ENCODE data around the gene ANKEF1. TPM values are rescaled to one million over a fixed set of nuclear protein-coding genes. Genes with fewer than 3 reads are reported as not detected.
A peak's percentile ranks its signal among the peaks of the same experiment; 100 is the strongest.
"Not testable (repeated sequence)": the region's sequence is repeated elsewhere in the genome, so short reads cannot be mapped to it uniquely, and the experiment has no call there.

ANKEF1 gene
- total RNA-seq, 2 experiments from 2014 or later: 1.3 TPM

DNA sequence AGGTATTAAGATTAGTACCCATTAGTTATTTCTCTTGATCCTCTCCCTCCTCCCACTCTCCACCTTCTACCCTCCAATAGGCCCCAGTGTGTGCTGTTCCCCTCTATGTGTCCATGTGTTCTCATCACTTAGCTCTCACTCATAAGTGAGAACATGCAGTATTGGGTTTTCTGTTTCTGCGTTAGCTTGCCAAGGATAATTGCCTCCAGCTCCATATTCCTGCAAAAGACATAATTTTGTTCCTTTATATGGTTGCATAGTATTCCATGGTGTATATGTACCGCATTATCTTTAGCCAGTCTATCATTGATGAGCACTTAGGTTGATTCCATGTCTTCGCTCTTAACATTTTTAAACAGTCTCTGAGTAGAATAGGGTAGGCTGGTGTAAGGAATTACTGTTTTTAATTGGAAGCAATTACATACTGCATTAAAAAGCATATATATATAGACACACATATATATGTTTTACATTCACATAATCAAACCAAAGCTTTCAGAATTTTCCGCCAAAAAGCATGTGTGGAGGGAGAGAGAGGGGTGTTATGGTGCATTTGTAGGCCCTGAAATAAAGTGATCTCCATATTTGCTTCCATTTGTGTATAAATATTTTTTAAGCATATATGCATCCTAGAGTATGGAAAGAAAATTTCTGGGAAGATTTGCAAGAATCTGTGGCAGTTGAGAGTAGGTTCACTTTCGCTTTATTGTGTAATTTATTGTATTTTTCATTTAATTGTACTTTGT, 709 bp upstream of the ANKEF1 start:
- peaks cover 12% of the 10 kb centered on the region for H3K27me3 Mint-ChIP-seq
- H3K4me1 Mint-ChIP-seq (ENCODE audit: low read depth): peaks cover 30% of the 10 kb centered on the region
- no peak for DNase-seq
- Histone ChIP-seq H3K4me3 (ENCODE audit: low read length) (peak overlapping the region; percentile 17), H3K4me1 (ENCODE audit: insufficient read depth, low read length) (peaks cover 13% of the 10 kb centered on the region), H3K27me3 (ENCODE audit: control insufficient read depth in 1 of 2, insufficient read depth in 2 of 2, low read length in 2 of 2) (no peaks in the 10 kb centered on the region), H3K9me3 (ENCODE audit: control insufficient read depth in 1 of 2, insufficient read depth in 1 of 2, low read length in 2 of 2) (no peaks in the 10 kb centered on the region), H3K36me3 (ENCODE audit: insufficient read depth, low read length) (peaks cover 4% of the 10 kb centered on the region), H3K27ac (ENCODE audit: low read depth in 1 of 2, low read length in 2 of 2) (no peak overlapping the region)
- ChIA-PET POLR2A (interaction anchor here (2.9 kb wide), 1 partner anchor 400 kb away, joined by 21 read pairs; the partner anchor contains the start of genes MKKS and SLX4IP), CTCF (interaction anchor here (1.3 kb wide), 2 partner anchors 394 to 401 kb away, joined by 4 to 5 read pairs; partner anchors contain the start of gene SLX4IP)
- peaks cover 28% of the 10 kb centered on the region for H3K36me3 Mint-ChIP-seq (ENCODE audit: low read depth)
- TF ChIP-seq, protein P1, sequence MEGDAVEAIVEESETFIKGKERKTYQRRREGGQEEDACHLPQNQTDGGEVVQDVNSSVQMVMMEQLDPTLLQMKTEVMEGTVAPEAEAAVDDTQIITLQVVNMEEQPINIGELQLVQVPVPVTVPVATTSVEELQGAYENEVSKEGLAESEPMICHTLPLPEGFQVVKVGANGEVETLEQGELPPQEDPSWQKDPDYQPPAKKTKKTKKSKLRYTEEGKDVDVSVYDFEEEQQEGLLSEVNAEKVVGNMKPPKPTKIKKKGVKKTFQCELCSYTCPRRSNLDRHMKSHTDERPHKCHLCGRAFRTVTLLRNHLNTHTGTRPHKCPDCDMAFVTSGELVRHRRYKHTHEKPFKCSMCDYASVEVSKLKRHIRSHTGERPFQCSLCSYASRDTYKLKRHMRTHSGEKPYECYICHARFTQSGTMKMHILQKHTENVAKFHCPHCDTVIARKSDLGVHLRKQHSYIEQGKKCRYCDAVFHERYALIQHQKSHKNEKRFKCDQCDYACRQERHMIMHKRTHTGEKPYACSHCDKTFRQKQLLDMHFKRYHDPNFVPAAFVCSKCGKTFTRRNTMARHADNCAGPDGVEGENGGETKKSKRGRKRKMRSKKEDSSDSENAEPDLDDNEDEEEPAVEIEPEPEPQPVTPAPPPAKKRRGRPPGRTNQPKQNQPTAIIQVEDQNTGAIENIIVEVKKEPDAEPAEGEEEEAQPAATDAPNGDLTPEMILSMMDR (IDR thresholded peaks at IDR 0.05): no peak
- peak overlapping the region; percentile 71 for H3K4me3 Mint-ChIP-seq
- H3K9me3 Mint-ChIP-seq: no peaks in the 10 kb centered on the region
- no peak overlapping the region for H3K27ac Mint-ChIP-seq
- intact Hi-C loops (cut with DNase I, micrococcal nuclease): loop anchor here (2.0 to 10.0 kb wide), 3 partner anchors 399 to 1861 kb away; partner anchors contain the start of genes MKKS (in 1 of the 2) and SLX4IP (in 1 of the 2)
- ATAC-seq (ENCODE audit: poor library complexity): no peak

DNA sequence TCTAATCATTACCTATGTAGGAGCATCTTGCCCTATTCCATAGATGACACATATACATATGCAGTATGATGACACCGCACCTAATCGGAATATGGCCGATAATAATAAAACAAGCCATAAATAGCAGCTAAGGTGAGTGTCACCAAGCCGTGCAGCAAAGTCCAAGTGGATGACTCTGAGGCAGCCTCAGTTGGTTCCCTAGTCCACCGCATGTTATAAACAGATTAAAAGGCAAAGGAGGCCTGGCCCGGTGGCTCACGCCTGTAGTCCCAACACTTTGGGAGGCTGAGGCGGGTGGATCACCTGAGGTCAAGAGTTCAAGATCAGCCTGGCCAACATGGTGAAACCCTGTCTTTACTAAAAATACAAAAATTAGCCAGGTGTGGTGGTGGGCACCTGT, 1.5 kb downstream of the ANKEF1 start:
- DNase-seq; H3K9me3 Mint-ChIP-seq; H3K4me3 ChIP-seq (ENCODE audit: low read length); H3K27ac ChIP-seq (ENCODE audit: low read depth in 1 of 2, low read length in 2 of 2); CTCF ChIA-PET; H3K36me3 ChIP-seq (ENCODE audit: insufficient read depth, low read length); H3K9me3 ChIP-seq (ENCODE audit: control insufficient read depth in 1 of 2, insufficient read depth in 1 of 2, low read length in 2 of 2); POLR2A ChIA-PET; H3K27me3 ChIP-seq (ENCODE audit: control insufficient read depth in 1 of 2, insufficient read depth in 2 of 2, low read length in 2 of 2); H3K27ac Mint-ChIP-seq; ATAC-seq (ENCODE audit: poor library complexity); H3K27me3 Mint-ChIP-seq: not testable (repeated sequence)
- Mint-ChIP-seq H3K4me1 (ENCODE audit: low read depth) (peaks cover 30% of the 10 kb centered on the region), H3K36me3 (ENCODE audit: low read depth) (peaks cover 38% of the 10 kb centered on the region), H3K4me3 (peak overlapping the region; percentile 84)
- H3K4me1 ChIP-seq (ENCODE audit: insufficient read depth, low read length): peaks cover 13% of the 10 kb centered on the region
- intact Hi-C loops (cut with DNase I, micrococcal nuclease): loop anchor here in 1 of 2 experiments (10.0 kb wide), 1 partner anchor 1858 kb away; no protein-coding TSS in a partner anchor

DNA sequence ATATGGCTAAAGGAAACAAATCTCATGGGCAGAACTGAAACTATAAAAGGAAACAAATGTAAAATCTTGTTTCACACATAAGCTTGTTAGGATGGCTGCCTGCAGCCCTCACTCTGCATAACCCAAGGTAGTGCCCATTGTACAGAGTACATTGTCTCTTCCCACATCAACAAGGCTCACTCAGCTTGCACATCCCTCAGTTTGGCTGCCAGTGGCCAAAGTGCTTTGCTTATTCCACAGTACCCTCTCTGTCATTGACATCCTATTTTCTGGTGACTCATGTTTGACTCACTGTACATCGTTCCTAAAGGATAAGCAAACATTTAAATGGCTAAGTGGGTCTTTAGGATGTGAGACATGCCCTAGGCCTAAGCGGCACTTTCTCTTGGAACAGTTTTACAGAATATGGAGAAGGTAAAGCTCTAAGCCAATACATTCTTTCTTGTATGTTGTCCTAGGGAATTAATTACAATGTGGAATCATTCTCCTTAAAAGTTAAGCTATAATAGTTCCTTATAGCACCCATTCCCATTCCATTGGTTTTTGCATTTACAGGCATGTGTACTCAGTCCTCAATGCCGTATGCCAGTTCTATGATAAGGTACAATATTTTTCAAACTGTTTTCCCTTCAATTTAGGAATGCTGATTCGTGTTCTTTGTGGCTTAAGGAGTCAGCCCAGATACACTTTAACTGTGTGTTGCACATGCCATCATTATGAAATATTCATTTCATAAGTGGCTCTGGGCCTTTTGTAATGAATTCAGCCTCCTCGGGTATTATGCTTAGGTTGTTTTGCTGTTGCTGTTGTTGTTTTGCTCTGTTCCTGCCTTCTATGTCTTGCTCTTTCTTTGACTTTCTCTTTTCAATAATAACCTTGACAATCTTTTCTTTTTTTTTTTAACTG, 5.5 kb downstream of the ANKEF1 start:
- Histone ChIP-seq H3K4me3 (ENCODE audit: low read length) (no peak overlapping the region), H3K4me1 (ENCODE audit: insufficient read depth, low read length) (peaks cover 8% of the 10 kb centered on the region), H3K9me3 (ENCODE audit: control insufficient read depth in 1 of 2, insufficient read depth in 1 of 2, low read length in 2 of 2) (no peaks in the 10 kb centered on the region), H3K27me3 (ENCODE audit: control insufficient read depth in 1 of 2, insufficient read depth in 2 of 2, low read length in 2 of 2) (no peaks in the 10 kb centered on the region), H3K36me3 (ENCODE audit: insufficient read depth, low read length) (peaks cover 13% of the 10 kb centered on the region), H3K27ac (ENCODE audit: low read depth in 1 of 2, low read length in 2 of 2) (no peak overlapping the region)
- ChIA-PET POLR2A (no interaction called here), CTCF (interaction anchor here (0.5 kb wide), 1 partner anchor 26 kb away, joined by 3 read pairs; no protein-coding TSS in a partner anchor)
- H3K4me1 Mint-ChIP-seq (ENCODE audit: low read depth): peaks cover 24% of the 10 kb centered on the region
- H3K4me3 Mint-ChIP-seq: no peak overlapping the region
- intact Hi-C loops (cut with DNase I, micrococcal nuclease): no loop called here
- peaks cover 60% of the 10 kb centered on the region for H3K36me3 Mint-ChIP-seq (ENCODE audit: low read depth)
- no peak for ATAC-seq (ENCODE audit: poor library complexity)
- DNase-seq: no peak
- H3K27ac Mint-ChIP-seq: no peak overlapping the region
- TF ChIP-seq, protein P1 (IDR thresholded peaks at IDR 0.05): no peak
- H3K9me3 Mint-ChIP-seq: no peaks in the 10 kb centered on the region
- no peaks in the 10 kb centered on the region for H3K27me3 Mint-ChIP-seq
